Liver (tissue), 9 donors: Measurements from ENCODE around the gene GRIN2A. TPM values are rescaled to one million over a fixed set of nuclear protein-coding genes. Genes with fewer than 3 reads are reported as not detected.

Experiments
- DNase-seq: peaks from one replicate; pipeline ENCODE4 v3.0.0-alpha.2; 2017; ENCODE audit warnings: low spot score
- H3K27ac ChIP-seq, 2 donors: one replicate each; pipeline ENCODE4 v1.7.0; 2013; ENCODE audit warnings: inconsistent platforms in 2 of 2, low read length in 2 of 2, control low read depth in 1 of 2, low read depth in 1 of 2, mild to moderate bottlenecking in 1 of 2
- H3K27me3 ChIP-seq, 4 donors: one replicate each; pipeline versions ENCODE4 v1.6.1 to v1.7.0; 2013; ENCODE audit warnings: low read length in 3 of 4, inconsistent platforms in 1 of 4, mild to moderate bottlenecking in 1 of 4, moderate library complexity in 1 of 4; ENCODE audit not compliant: control insufficient read depth in 4 of 4, insufficient read depth in 4 of 4
- H3K36me3 ChIP-seq, 4 donors: one replicate each; pipeline versions ENCODE4 v1.6.1 to v1.7.0; 2013; ENCODE audit warnings: low read length in 3 of 4, mild to moderate bottlenecking in 3 of 4, low read depth in 1 of 4, moderate library complexity in 1 of 4; ENCODE audit not compliant: control insufficient read depth in 4 of 4, insufficient read depth in 3 of 4
- H3K4me1 ChIP-seq, 4 donors: one replicate each; pipeline versions ENCODE4 v1.6.1 to v1.7.0; 2013; ENCODE audit warnings: low read length in 3 of 4, mild to moderate bottlenecking in 3 of 4, moderate library complexity in 1 of 4; ENCODE audit not compliant: control insufficient read depth in 4 of 4, insufficient read depth in 4 of 4
- H3K4me3 ChIP-seq, 3 donors: one replicate each; pipeline versions ENCODE4 v1.6.1 to v1.7.0; 2013; ENCODE audit warnings: low read length in 3 of 3, control low read depth in 1 of 3, low read depth in 1 of 3, mild to moderate bottlenecking in 1 of 3
- H3K9ac ChIP-seq, 2 donors: one replicate each; pipeline ENCODE4 v1.7.0; 2013; ENCODE audit warnings: low read length in 2 of 2, mild to moderate bottlenecking in 2 of 2, moderate library complexity in 2 of 2, control low read depth in 1 of 2, low read depth in 1 of 2
- H3K9me3 ChIP-seq, 4 donors: one replicate each; pipeline versions ENCODE4 v1.6.1 to v1.7.0; 2013; ENCODE audit warnings: low read length in 3 of 4; ENCODE audit not compliant: control insufficient read depth in 4 of 4
- EGR1 ChIP-seq, 2 donors: IDR thresholded peaks; 2 replicates each; pipeline ENCODE4 v1.6.1; 2016 to 2018; ENCODE audit warnings: antibody characterized with exemption in 2 of 2, low read depth in 2 of 2
- FOXA1 ChIP-seq: IDR thresholded peaks from 2 replicates; pipeline ENCODE4 v1.6.1; 2016; ENCODE audit warnings: antibody characterized with exemption
- GABPA ChIP-seq, 2 donors: IDR thresholded peaks in 1 of 2; conservative IDR thresholded peaks in 1 of 2; 2 replicates each; pipeline ENCODE4 v1.6.1; 2016; ENCODE audit warnings: antibody characterized with exemption in 2 of 2, mild to moderate bottlenecking in 1 of 2, moderate library complexity in 1 of 2
- HNF4G ChIP-seq: IDR thresholded peaks from 2 replicates; pipeline ENCODE4 v1.6.1; 2016; ENCODE audit warnings: antibody characterized with exemption
- NR2F2 ChIP-seq: IDR thresholded peaks from 2 replicates; pipeline ENCODE4 v1.6.1; 2016; ENCODE audit warnings: antibody characterized with exemption
- RAD21 ChIP-seq, 2 donors: IDR thresholded peaks; 2 replicates each; pipeline ENCODE4 v1.6.1; 2016; ENCODE audit warnings: antibody characterized with exemption in 2 of 2, mild to moderate bottlenecking in 2 of 2
- RXRA ChIP-seq, 2 donors: IDR thresholded peaks; 2 replicates each; pipeline ENCODE4 v1.6.1; 2017 to 2018; ENCODE audit warnings: antibody characterized with exemption in 2 of 2, mild to moderate bottlenecking in 1 of 2
- YY1 ChIP-seq: IDR thresholded peaks from 2 replicates; pipeline ENCODE4 v1.6.1; 2016; ENCODE audit warnings: antibody characterized with exemption, mild to moderate bottlenecking
- WGBS: extraction: QIAGEN DNeasy Blood & Tissue Kit; methylation state at CpG from one replicate; pipeline ENCODE4 v1.1.7; 2013; 5-methylcytosine and 5-hydroxymethylcytosine counted together
- polyA plus RNA-seq, 2 donors: library from polyadenylated mRNA; stranded (reverse) in 1 of 2; unstranded in 1 of 2; fragments of 200-250 nt in 1 of 2; fragments of >200 nt in 1 of 2; fragmentation: Nextera tagmentation in 1 of 2; extraction: Ambion mirVana in 1 of 2; gene quantifications; one replicate each; pipeline versions ENCODE4 v1.2.1 to v1.2.3, GENCODE V29; 2013 to 2015
- total RNA-seq, 2 donors: library from RNA; depleted of rRNA; stranded (reverse); fragments of >200 nt; gene quantifications; one replicate each; pipeline ENCODE4 v1.2.3, GENCODE V29; 2014
- TF ChIP-seq, protein P1 (sequence below): IDR thresholded peaks from 2 replicates; pipeline ENCODE4 v1.6.1; 2016; ENCODE audit warnings: antibody characterized with exemption
- TF ChIP-seq, protein P2 (sequence below): IDR thresholded peaks from 2 replicates; pipeline ENCODE4 v1.6.1; 2016; ENCODE audit warnings: antibody characterized with exemption, mild to moderate bottlenecking
- donor health status: healthy.
- donor health status: healthy.
- donor health status: healthy.
- donor health status: healthy.
- donor health status: healthy.

GRIN2A gene
- total and polyA plus RNA-seq, 4 donors = under 0.01 to 0.08 (median 0.07) TPM; not detected in 1

DNA sequence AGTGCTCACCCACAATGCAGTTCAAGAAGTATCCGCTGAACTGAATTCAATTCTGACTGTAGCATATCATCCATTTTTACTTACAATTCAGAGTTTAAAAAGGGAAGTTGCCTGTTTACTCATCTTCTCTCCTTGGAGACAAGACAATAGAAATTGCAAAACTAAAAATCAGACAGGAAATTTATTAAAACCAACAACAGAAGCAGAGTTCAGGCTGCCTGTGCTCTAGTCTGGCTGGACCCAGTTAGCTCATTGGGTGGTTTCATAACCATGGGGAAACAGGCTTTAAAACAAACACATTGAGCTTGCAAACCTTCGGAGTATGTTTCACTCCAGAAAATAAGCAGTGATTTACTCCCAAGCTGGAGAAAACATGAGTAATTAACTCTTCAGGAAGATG, 321.4 kb downstream of the GRIN2A start:
- H3K4me3 ChIP-seq = no peak overlapping the region
- no peak overlapping the region for H3K9ac ChIP-seq
- H3K36me3 ChIP-seq = no peaks in the 10 kb centered on the region
- no peak for DNase-seq
- H3K9me3 ChIP-seq = no peaks in the 10 kb centered on the region
- no peak overlapping the region for H3K27ac ChIP-seq
- no peaks in the 10 kb centered on the region for H3K27me3 ChIP-seq
- no peaks in the 10 kb centered on the region for H3K4me1 ChIP-seq
- 73% methylated on average over 2 of the region's 2 CpGs for WGBS
- TF ChIP-seq FOXA1 = no peak
- TF ChIP-seq, protein P1, sequence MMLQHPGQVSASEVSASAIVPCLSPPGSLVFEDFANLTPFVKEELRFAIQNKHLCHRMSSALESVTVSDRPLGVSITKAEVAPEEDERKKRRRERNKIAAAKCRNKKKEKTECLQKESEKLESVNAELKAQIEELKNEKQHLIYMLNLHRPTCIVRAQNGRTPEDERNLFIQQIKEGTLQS = no peak

DNA sequence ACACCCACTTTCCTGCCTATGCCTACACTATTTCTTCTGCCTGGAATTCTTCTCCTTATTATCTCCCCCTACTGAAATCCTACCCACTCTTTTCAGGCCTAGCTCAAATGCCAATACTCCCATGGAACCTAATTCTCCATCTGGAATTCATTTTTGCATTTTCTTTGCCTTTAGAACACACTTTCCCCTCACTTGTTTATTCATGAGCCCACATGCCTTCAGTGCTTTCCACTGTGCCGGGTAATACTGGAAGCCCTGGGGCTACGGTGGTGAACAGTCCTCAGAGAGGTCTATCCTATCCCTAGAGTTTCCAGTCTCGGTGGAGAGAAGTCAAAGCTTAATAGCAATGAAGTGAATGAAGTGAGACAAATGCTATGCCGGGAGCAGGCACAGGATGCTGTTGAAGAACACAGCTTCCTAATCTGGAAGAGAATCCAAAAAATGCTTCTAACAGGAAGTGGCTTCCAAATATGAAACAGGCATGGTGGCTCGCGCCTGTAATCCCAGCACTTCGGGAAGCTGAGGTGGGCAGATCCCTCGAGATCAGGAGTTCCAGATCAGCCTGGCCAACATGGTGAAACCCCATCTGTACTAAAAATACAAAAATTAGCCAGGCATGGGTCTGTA, 322.4 kb downstream of the GRIN2A start:
- WGBS = 87% methylated on average over 8 of the region's 8 CpGs
- no peak for TF ChIP-seq YY1
- no peak for TF ChIP-seq GABPA (IDR thresholded peaks at IDR 0.05 in 1 of 2, conservative IDR thresholded peaks at IDR 0.05 in 1 of 2)
- no peak for TF ChIP-seq EGR1 (IDR thresholded peaks at IDR 0.05; ENCODE audit: low read depth in 2 of 2)
- no peak overlapping the region for H3K27ac ChIP-seq
- no peaks in the 10 kb centered on the region for H3K27me3 ChIP-seq
- H3K4me1 ChIP-seq = no peaks in the 10 kb centered on the region
- H3K9ac ChIP-seq = no peak overlapping the region
- no peak for DNase-seq
- no peaks in the 10 kb centered on the region for H3K36me3 ChIP-seq
- no peak overlapping the region for H3K4me3 ChIP-seq
- H3K9me3 ChIP-seq = no peaks in the 10 kb centered on the region

DNA sequence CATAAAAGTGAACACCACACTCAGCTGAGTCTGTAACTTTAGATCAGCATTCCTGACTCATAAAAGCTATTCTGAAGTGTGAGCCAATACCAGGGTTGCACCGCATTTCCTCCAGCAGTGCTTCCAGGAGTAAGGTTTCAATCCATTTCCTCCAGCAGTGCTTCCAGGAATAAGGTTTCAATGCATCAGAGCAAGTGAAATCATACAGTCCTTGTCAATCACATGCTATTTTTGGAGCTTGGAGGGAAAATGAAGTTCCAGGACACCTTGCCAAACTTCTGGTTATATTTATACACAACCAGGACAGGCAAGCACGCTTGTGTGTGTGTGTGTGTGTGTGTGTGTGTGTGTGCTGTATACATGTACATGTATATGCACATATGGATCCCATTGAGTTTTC, 327.6 kb downstream of the GRIN2A start:
- no peaks in the 10 kb centered on the region for H3K36me3 ChIP-seq
- no peak overlapping the region for H3K27ac ChIP-seq
- H3K4me1 ChIP-seq = no peaks in the 10 kb centered on the region
- 53% methylated on average over 2 of the region's 2 CpGs for WGBS
- DNase-seq = no peak
- no peaks in the 10 kb centered on the region for H3K9me3 ChIP-seq
- TF ChIP-seq, protein P2, sequence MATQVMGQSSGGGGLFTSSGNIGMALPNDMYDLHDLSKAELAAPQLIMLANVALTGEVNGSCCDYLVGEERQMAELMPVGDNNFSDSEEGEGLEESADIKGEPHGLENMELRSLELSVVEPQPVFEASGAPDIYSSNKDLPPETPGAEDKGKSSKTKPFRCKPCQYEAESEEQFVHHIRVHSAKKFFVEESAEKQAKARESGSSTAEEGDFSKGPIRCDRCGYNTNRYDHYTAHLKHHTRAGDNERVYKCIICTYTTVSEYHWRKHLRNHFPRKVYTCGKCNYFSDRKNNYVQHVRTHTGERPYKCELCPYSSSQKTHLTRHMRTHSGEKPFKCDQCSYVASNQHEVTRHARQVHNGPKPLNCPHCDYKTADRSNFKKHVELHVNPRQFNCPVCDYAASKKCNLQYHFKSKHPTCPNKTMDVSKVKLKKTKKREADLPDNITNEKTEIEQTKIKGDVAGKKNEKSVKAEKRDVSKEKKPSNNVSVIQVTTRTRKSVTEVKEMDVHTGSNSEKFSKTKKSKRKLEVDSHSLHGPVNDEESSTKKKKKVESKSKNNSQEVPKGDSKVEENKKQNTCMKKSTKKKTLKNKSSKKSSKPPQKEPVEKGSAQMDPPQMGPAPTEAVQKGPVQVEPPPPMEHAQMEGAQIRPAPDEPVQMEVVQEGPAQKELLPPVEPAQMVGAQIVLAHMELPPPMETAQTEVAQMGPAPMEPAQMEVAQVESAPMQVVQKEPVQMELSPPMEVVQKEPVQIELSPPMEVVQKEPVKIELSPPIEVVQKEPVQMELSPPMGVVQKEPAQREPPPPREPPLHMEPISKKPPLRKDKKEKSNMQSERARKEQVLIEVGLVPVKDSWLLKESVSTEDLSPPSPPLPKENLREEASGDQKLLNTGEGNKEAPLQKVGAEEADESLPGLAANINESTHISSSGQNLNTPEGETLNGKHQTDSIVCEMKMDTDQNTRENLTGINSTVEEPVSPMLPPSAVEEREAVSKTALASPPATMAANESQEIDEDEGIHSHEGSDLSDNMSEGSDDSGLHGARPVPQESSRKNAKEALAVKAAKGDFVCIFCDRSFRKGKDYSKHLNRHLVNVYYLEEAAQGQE = no peak
- no peak for TF ChIP-seq GABPA (IDR thresholded peaks at IDR 0.05 in 1 of 2, conservative IDR thresholded peaks at IDR 0.05 in 1 of 2)
- no peak for TF ChIP-seq RAD21 (IDR thresholded peaks at IDR 0.05)
- TF ChIP-seq EGR1 (IDR thresholded peaks at IDR 0.05; ENCODE audit: low read depth in 2 of 2) = no peak
- TF ChIP-seq NR2F2 = no peak
- TF ChIP-seq RXRA (IDR thresholded peaks at IDR 0.05) = no peak
- TF ChIP-seq YY1 = no peak
- no peak for TF ChIP-seq HNF4G
- H3K4me3 ChIP-seq = no peak overlapping the region
- no peak overlapping the region for H3K9ac ChIP-seq
- H3K27me3 ChIP-seq = no peaks in the 10 kb centered on the region
